Mucosa of descending colon (tissue), 3 donors: ENCODE data around the gene CALML6. TPM values are rescaled to one million over a fixed set of nuclear protein-coding genes. Genes with fewer than 3 reads are reported as not detected.

Experiments used
- ATAC-seq: fragments of 200-7000 bp; cut with Tn5 transposase; one replicate; pipeline ENCODE4 v1.9.1; 2020; ENCODE audit warnings: mild to moderate bottlenecking, moderate library complexity
- DNase-seq, 3 donors: peaks; one replicate each; pipeline ENCODE4 v3.0.0-alpha.2; 2020
- H3K36me3 ChIP-seq: fragments of 200-600 bp; one replicate; pipeline ENCODE4 v1.8.0; 2021; ENCODE audit warnings: low read depth, mild to moderate bottlenecking
- H3K4me1 ChIP-seq: fragments of 200-600 bp; one replicate; pipeline ENCODE4 v1.8.0; 2021; ENCODE audit warnings: low read depth, mild to moderate bottlenecking
- H3K4me3 ChIP-seq: fragments of 200-600 bp; one replicate; pipeline ENCODE4 v1.8.0; 2021; ENCODE audit warnings: mild to moderate bottlenecking
- H3K9me3 ChIP-seq: fragments of 200-600 bp; one replicate; pipeline ENCODE4 v1.8.0; 2021; ENCODE audit warnings: mild to moderate bottlenecking
- CTCF ChIP-seq: fragments of 200-600 bp; IDR thresholded peaks from one replicate; pipeline ENCODE4 v1.8.0; 2022; ENCODE audit warnings: antibody characterized with exemption, mild to moderate bottlenecking
- intact Hi-C, 2 donors: fragments of 100-400 bp; cut with DNase I in 1 of 2; cut with micrococcal nuclease in 1 of 2; formaldehyde crosslinking; loops; one replicate each; pipeline versions ENCODE4 v1.11.0 to v1.11.1; 2022; cut with DNase I, micrococcal nuclease
- total RNA-seq, 3 donors: library from RNA; stranded (reverse); fragmentation: NEBNext Ultra II Directional in 2 of 3; extraction: Animal tissue kit (Norgen Biotek cat#: 25700) in 2 of 3; gene quantifications; one replicate each; pipeline versions ENCODE4 v1.2.1 to v1.2.4, GENCODE V29; 2021 to 2023
- donor health status: DM: no; HTN: no; CAD: no; lungs with moderate emphysema.
- donor health status: DM: no; HTN: no; CAD: no.
- donor health status: DM: no; HTN: yes; CAD: no.

The CALML6 gene
- total RNA-seq, 3 donors from 2014 or later = 0.32 to 1.2 (median 0.43) TPM

- intact Hi-C loops = no loop called here
- Histone ChIP-seq H3K9me3 (no peaks in the 10 kb centered on the region), H3K36me3 (no peaks in the 10 kb centered on the region), H3K4me3 (no peak overlapping the region), H3K4me1 (peaks cover 34% of the 10 kb centered on the region)
- DNase-seq = no peak
- no peak for TF ChIP-seq CTCF
- no peak for ATAC-seq
Measured at GRCh38 chr1:1874901-1875300, 40.2 kb upstream of the CALML6 start.

GRCh38 chr1:1875932-1876331 lies 39.1 kb upstream of the CALML6 start:
- H3K36me3 ChIP-seq = no peaks in the 10 kb centered on the region
- intact Hi-C loops = no loop called here
- TF ChIP-seq CTCF = no peak
- no peak for DNase-seq
- peaks cover 44% of the 10 kb centered on the region for H3K4me1 ChIP-seq
- H3K9me3 ChIP-seq = no peaks in the 10 kb centered on the region
- H3K4me3 ChIP-seq = no peak overlapping the region
- no peak for ATAC-seq

- TF ChIP-seq CTCF = no peak
Measured at GRCh38 chr1:1876335-1876930, 38.6 kb upstream of the CALML6 start.

GRCh38 chr1:1877865-1878436 lies 37.1 kb upstream of the CALML6 start:
- intact Hi-C loops = no loop called here
- Histone ChIP-seq H3K36me3 (no peaks in the 10 kb centered on the region), H3K4me3 (no peak overlapping the region), H3K4me1 (peaks cover 52% of the 10 kb centered on the region), H3K9me3 (no peaks in the 10 kb centered on the region)
- ATAC-seq (no peak), DNase-seq (no peak)
- TF ChIP-seq CTCF = no peak

More at GRCh38 chr1:1876335-1876930, 38.6 kb upstream of the CALML6 start:
- no peaks in the 10 kb centered on the region for H3K9me3 ChIP-seq
- H3K4me3 ChIP-seq = no peak overlapping the region
- intact Hi-C loops = no loop called here
- DNase-seq (no peak), ATAC-seq (no peak)
- no peaks in the 10 kb centered on the region for H3K36me3 ChIP-seq
- peaks cover 49% of the 10 kb centered on the region for H3K4me1 ChIP-seq

GRCh38 chr1:1879942-1880341 lies 35.1 kb upstream of the CALML6 start:
- intact Hi-C loops = no loop called here
- TF ChIP-seq CTCF = no peak
- Histone ChIP-seq H3K36me3 (no peaks in the 10 kb centered on the region), H3K4me3 (no peak overlapping the region), H3K4me1 (peaks cover 46% of the 10 kb centered on the region), H3K9me3 (no peaks in the 10 kb centered on the region)
- DNase-seq (no peak), ATAC-seq (no peak)
